HUDEP-2 (cell line): ENCODE measurements around the gene MINDY2.
A peak's percentile ranks its signal among the peaks of the same experiment; 100 is the strongest.
"Not testable (repeated sequence)": the region's sequence is repeated elsewhere in the genome, so short reads cannot be mapped to it uniquely, and the experiment has no call there.

Experiments used
- DNase-seq, 76 experiments: peaks; one replicate each; lab custom pipeline; 2025; ENCODE audit not compliant: unreplicated experiment in 76 of 76; lab: John Stamatoyannopoulos, UW

MINDY2 gene

DNA sequence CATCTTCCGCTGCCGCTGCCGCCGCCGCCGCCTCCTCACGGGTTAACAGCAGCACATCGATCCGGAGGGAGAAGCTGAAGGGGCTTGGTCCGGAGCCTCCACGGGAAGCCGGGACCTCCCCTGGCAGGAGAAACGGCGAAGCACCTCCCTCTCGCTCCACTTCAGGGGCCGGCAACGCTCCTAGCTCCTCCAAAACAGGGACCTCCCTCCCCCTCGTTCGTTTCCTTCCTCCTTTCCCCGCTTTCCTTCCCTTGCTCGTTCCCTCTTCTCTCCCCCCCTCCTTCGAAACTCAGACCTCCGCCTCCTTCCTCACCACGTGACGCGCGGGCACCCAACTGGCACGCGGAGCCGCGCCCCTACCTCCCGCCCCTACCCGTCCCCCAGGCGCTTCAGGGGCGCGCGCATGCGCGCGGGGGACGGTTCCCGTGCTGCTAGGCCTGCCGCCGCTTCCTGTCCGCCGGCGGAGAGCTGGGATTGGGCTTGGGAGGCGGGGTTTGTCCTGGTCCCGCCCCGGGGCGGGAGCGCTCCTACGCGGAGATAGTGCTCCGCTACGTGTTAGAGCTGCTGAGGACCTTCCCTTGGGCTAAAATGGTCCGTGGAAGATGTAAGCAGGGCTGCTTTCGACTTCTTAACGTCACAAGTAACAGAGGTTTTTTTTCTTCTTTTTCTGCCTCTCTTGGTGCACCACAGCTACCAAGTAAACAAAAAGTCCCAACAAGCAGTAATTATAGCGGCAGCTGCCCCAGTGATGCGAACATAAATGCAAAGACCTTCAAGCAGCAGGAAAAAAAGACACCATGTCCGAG, 21.4 kb upstream of the MINDY2 start, which contains the start of gene ADAM10:
ADAM10 (minus strand) TSS at position 176 of the 806 bp plus-strand sequence; CDS start at position 3, 173 bp downstream.
- peak; percentile 52 to 99 (median 97) for DNase-seq

DNA sequence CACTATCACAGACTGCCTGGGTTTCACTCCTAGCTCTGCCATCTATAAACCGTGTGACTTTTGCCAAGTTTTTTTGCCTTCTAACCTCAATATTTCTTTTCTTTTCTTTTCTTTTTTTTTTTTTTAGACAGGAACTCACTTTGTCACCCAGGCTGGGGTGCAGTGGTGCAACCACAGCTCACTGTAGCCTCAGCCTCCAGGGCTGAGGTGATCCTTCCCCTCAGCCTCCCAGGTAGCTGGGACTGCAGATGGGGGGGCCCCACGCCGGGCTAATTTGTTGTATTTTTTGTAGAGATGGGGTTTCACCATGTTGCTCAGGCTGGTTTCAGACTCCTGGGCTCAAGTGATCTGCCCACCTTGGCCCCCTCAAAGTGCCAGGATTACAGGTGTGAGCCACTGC, 18.4 kb upstream of the MINDY2 start:
- no peak for DNase-seq

DNA sequence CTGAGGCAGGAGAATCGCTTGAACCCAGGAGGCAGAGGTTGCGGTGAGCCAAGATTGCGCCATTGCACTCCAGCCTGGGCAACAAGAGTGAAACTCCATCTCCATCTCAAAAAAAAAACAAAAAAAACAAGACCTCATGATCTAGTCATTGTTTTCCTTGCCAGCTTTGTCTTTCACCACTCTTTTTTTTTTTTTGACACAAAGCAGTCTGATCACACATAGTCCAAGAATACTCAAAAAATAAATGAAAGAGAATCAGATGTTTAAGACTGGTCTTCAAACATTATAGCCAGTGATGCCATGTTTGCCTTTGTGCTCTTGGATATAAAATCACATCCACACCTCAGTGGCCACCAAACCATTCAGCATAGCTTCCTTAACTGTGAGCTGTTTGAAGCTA, 15.8 kb upstream of the MINDY2 start:
- no peak for DNase-seq

DNA sequence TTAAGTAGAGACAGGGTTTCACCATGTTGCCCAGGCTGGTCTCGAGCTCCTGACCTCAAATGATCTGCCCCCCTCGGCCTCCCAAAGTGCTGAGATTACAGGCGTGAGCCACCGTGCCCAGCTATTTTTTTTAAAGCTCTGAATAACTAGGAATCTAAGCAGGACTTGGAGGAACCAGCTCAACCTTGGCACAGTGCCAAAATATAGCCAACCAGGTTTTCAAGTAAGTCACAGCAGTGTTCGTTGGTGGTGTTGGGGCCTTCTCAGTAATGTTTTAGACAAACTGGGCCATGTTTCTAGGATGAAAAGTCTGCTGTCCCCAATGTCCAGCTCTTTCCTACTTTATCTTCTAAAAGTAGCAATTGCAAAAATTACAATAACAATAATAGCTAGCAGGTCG, 15.1 kb upstream of the MINDY2 start:
- peak in 2 of 76 experiments; percentile 15 to 16 for DNase-seq

DNA sequence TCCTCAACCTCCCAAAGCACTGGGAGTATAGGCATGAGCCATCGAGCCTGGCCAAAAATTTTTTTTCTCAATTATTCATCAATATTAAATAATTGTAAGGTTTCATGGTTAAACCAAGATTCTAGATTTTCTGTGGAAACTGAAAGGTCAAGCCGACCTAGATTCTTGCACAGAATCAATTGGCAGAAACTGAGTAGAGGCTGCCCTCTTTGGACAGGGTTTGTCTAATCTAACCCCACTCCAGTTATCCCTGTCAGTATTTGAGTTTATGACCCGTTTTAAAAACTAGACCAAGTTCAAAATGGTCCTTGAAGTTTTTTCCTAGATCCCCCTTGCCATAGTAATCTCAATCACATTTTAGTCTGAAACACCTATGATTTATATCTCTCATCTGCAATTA, 13.0 kb upstream of the MINDY2 start:
- DNase-seq: peak in 2 of 76 experiments; percentile 2 to 10

DNA sequence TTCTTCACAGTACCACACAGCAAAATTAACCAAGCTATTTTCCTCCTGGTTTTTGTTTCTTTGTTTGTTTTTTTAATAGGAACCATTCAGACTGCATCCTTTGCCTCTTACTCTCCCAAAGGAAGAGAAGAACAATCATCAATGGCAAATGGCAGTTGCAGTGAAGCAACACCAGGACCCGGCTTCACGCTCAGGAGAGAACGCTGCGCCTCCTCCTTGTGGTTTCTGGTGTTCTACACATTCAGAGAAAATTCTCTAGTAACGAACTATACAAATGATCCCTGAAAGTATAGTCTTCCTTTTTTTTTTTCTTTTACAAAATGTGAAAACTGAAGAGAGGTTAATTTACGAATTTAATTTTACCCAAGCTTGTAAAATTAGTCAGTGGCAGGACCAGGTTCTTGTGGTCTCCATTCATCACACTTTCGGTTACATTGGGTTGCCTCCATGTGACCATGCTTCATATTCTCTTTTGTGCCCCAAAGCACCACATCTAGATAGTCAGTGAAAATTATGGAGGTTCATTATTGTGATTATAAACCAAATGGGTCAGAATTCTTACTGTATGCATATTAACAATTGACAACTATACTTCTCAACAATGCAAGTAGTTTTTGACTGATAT, 10.6 kb upstream of the MINDY2 start:
- no peak for DNase-seq

DNA sequence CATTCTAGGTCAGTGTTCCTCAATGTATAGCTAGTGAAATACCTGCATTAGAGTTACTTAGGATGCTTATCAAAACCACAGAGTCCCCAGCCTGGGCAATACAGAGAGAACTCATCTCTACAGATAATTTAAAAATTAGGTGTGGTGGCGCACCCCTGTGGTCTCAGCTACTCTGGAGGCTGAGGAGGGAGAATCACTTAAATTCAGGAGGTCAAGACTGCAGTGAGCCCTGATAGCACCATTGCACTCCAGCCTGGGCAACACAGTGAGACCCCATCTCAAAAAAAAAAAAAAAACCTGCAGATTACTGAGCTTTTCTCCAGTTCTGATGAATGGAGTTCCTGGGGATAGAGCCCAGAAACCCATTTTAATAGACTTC, 10.1 kb upstream of the MINDY2 start:
- DNase-seq: peak in 1 of 76 experiments; percentile 2

DNA sequence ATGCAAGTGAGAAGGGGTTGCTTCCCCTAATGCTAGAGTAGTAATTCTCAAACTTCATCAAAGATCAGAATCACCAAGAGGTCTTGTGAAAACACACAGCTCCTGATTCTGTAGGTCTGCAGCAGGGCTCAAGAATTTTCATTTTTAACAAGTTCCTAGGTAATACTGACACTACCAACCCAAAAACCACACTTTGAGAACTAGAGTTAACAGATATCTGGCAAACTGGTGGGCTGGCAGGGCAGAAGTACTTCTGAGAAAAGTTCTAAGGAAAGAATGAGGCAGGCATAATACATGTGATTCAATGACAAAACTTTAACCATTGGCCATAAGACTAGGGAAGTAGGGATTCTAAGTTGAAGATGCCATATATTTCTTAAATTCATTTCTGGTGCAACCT, 8.8 kb upstream of the MINDY2 start:
- no peak for DNase-seq

DNA sequence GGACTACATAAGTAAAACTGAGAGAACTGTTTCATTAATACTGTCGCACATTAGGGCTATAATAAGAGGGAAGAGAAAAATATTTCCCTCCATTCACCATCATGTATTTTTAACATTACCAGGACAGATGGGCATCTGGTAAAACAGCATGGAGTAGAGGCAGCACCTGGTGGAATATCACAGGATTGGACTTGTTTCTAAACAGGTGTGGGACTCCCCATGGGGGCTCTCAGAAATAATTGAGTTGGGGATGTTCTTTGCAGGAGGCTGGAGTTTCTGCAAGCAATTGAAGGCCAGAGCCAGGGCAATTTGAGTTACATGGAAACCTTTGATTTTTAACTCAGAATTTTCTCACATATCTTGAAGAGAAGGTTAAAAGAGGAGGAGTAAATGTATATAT, 8.4 kb upstream of the MINDY2 start:
- no peak for DNase-seq

DNA sequence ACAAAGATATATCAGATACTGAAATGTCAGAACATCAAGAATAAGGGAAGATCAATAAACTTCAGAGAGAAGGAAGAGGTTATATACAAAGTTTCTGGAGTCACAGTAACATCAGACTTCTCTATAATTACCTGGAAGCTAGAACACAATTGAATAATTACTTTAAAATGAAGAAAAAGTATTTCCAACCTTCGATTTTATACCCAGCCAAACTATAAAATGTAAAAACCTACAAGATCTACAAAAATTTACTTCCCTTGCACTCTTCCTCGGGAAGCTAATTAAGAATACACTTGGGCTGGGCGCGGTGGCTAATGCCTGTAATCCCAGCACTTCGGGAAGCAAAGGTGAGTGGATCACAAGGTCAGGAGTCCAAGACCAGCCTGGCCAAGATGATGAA, 6.6 kb upstream of the MINDY2 start:
- DNase-seq: no peak

DNA sequence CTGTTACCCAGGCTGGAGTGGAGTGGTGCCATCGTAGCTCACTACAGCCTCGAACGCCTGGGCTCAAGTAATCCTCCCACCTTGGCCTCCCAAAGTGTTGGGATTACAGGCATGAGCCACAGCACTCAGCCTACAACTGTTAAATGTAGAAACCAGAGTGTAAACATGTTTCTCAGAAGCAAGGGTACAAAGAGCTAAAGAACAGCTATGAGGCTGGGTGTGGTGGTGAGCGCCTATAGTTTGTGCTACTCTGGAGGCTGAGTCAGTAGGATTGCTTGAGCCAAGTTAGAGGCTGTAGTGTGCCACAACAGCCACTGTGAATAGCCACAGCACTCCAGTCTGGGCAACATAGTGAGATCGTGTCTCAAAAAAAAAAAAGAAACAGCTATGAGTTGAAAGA, 4.8 kb upstream of the MINDY2 start:
- DNase-seq: no peak

DNA sequence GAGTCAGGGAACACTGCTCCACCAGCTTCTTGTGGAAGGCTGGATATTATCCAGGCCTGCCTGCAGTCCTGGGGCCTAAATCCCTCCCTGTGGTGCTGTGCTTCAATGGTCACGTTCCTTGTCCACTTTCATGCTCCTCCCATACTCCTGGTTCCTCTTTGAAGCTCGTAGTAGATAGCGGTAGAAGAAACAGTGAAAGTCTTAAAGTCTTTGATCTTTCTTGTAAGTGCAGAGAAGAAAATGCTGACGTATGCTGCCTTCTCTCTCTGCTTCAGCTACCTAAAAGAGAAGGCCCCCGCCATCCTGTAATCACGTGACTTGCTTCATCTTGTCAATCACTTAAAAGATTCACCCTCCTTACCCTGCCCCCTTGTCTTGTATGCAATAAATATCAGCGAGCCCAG, 2.5 kb upstream of the MINDY2 start:
- not testable (repeated sequence) for DNase-seq

DNA sequence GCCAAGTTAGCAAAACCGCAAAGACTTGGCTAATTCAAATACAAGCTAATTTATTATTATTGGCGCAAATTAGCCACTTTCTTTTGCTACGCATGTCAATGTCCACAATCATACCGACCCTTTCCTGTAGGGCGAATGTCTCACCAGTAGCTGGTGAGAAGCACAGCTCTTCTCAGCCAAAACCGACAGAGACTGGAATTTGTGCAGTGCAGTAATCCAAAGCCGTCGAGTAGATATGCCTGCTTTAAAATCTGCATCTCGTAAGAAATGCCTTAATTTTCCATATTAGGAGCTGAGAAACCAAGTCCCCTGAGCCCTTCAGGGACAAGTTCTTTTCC, 614 bp upstream of the MINDY2 start:
- peak in 7 of 76 experiments; percentile 35 to 61 (median 45) for DNase-seq

DNA sequence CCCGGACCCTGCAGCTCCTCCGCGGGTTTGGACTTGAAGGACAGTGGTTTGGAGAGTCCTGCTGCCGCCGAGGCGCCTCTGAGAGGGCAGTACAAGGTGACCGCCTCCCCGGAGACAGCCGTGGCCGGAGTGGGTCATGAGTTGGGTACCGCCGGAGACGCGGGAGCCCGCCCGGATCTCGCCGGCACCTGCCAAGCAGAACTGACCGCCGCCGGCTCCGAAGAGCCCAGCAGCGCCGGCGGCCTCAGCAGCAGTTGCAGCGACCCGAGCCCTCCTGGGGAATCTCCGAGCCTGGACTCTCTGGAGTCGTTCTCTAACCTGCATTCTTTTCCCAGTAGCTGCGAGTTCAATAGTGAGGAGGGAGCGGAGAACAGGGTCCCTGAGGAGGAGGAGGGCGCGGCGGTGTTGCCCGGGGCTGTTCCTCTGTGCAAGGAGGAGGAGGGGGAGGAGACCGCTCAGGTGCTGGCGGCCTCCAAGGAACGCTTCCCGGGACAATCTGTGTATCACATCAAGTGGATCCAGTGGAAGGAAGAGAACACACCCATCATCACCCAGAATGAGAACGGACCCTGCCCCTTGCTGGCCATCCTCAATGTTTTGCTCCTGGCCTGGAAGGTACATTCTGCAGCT, 634 bp downstream of the MINDY2 start:
- DNase-seq: peak in 7 of 76 experiments; percentile 6 to 55 (median 29)

DNA sequence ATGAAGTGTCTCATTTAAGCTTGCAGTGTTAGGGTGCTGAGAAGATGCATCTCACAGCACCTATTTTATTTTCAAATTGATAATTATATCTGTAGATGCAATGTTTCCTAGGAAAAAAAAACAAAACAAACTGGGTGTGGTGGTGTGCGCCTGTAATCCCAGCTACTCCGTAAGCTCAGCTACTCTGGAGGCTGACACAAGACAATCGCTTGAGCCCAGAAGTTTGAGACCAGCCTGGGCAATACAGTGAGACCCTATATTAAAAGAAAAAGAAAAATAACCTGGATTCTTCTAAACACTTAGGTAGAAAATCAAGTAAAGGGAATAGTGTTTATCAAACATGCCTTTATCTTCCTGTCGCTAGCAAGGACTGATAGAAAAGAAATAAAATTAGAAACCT, 1.9 kb downstream of the MINDY2 start:
- no peak for DNase-seq

DNA sequence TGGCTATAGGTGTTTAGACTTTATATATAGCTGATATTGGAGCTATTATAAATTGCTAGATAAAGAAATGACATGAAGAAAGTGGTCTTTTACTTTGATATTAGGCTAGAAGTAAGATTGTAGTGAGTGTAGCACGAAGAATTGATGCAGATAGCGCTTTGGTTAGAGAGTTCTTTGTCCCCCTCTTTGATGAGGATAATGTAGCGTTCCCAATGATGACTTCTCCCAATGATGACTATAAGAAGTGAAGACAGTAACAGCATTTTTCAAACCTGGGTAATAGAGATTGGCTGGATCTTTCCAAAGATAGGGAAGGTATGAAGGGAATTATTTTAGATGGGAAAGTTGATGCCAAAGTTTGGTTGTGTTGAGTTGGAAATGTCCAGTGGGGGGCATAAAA, 4.3 kb downstream of the MINDY2 start:
- no peak for DNase-seq

DNA sequence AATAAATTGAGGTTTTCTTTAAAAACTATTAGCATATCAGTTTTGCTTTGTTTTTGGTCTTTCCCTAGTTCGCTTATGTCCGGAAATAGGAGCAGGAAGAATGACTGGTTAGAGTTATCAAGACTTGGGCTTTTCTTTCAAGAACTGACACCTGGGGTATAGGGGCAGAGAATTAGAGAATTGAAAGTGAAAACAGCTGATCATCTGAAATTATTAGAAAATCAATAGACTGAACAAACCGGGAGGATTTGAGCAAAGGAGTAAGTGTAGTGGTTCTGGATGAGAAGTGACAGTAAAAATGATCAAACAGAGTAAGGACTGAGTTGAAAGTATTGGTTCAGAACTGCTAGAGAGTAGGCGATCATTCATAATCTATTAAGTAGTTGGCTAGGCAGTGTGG, 6.0 kb downstream of the MINDY2 start:
- no peak for DNase-seq

DNA sequence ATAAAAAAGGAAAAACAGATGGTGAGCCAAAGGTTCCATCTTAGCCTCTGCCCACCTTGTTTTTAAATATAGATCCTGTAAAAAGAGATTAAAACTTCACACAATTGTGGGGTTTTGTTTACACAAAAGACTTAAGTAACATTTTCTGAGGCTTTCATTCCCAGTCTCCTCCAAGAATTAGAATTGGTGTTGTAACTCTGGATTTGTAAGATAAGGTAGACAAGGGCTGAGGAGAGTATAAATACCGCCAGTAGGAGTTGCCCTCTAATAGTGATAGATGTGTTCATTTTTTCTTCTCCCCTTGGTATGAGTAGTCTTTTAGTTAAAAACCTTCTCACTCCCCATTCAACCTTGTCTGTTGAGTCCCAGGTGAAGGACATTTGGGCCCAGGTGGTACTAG, 8.5 kb downstream of the MINDY2 start:
- no peak for DNase-seq

DNA sequence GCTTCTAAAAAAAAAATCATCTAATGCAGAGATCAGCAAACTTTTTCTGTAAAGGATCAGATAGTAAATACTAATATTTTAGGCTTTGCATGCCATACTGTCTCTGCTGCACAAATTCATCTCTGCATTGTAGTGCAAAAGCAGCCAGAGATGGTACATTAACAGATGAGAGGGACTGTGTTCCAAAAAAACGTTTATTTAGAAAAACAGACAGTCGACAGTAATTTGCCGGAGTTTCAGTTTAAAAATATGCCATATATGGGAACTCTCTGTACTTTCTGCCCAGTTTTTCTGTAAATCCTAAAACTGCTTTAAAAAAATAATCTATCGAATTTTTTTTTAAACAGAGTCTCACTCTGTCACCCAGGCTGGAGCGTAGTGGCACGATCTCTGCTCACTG, 14.3 kb downstream of the MINDY2 start:
- DNase-seq: no peak

DNA sequence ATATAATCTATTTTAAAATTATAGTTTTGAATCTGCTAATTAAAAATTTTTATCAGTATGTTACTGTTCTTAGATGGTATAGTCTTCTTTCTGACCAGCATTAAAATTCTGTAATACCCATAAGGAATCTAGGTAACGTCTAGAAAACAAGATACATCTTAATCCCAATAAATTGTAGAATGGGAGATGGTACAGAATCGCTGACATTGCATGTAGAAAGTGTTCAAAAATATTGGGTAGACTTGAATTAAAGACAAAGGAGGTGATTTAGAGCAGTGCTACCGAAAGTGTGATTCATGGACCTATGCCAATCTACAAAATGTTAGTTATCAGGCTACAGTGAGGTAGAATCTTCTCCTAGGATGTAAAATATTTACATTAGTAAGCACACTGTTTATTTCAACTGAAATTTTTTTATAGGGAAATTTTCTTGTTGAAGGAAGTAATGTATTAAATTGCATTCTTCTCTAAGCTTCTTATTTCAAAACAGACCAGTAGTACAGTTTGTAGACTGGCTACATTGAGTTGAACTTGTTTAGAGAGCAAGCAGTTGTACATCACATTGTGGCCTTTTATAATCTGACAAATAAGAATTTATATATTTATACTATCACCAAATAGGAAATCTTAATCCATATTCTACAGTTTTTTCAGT, 17.1 kb downstream of the MINDY2 start:
- DNase-seq: no peak

DNA sequence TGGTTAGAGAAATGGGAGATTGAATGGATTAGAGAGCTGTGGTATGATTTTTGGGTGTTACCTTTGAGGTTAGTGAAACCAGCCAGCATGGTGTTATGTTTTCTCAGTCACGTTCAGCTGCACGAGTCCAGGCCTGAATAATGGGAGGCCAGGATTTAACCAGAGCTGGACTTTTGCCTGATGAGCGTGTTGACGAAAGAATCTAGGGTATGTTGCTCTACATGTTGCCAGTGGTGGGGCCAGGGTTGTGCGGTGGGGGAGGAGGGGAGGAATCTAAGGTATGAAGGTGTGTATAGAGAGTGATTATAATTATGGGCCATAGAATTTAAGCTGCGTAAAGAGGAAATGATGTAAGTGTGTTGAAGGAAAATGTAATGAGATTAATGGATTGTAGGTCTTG, 22.8 kb downstream of the MINDY2 start:
- no peak for DNase-seq
